ENCODE data around the gene ARGLU1. TPM values are rescaled to one million over a fixed set of nuclear protein-coding genes. Genes with fewer than 3 reads are reported as not detected.

ARGLU1 gene, protein sequence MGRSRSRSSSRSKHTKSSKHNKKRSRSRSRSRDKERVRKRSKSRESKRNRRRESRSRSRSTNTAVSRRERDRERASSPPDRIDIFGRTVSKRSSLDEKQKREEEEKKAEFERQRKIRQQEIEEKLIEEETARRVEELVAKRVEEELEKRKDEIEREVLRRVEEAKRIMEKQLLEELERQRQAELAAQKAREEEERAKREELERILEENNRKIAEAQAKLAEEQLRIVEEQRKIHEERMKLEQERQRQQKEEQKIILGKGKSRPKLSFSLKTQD
- total RNA-seq, result 10 to 100 TPM; 89.2 to 91.8 TPM

DNA sequence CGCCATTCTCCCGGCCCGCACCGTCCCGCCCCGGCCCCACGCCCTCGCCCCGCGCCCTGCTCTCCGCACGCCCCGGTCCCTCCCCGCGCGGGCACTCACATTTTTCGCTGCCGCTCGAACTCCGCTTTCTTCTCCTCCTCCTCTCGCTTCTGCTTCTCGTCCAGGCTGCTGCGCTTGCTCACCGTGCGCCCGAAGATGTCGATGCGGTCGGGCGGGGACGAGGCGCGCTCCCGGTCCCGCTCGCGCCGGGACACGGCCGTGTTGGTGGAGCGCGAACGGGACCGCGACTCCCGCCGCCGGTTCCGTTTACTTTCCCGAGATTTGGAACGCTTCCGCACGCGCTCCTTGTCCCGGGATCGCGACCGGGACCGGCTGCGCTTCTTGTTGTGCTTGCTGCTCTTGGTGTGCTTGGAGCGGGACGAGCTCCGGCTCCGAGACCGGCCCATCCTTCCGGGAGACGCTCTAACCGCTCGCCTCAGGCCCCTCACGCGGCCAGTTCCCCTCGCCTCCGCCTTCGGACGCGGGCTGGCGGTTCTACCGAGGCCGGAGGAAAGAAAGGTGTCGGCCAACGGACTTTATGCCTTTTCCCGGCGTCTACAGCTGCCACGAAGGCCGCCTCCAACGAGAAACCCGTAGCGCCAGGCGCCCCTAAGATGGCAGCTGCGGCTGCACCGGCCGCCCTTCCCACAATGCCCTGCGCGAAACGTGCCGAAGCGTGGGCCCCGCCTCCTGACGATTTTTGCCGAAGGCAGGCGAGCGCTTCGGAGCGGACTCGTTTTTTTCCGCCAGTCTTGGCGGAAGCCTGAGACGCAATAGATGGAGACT is at the start of gene ARGLU1:
Gene ARGLU1, minus strand, starts transcription at position 664 of the 825 bp plus-strand sequence. Its CDS starts 218 bp downstream, at position 446.
- peak within 1 kb of the TSS; percentile 94 for H3K27ac Mint-ChIP-seq
- intact Hi-C loops (cut with micrococcal nuclease), result no loop called here
- H3K27me3 Mint-ChIP-seq, result no peaks in the 10 kb centered on the region
- peaks cover 49% of the 10 kb centered on the region for H3K4me1 Mint-ChIP-seq (ENCODE audit: low read depth)
- H3K36me3 Mint-ChIP-seq (ENCODE audit: low read depth), result peaks cover 40% of the 10 kb centered on the region
- H3K9me3 Mint-ChIP-seq, result peaks cover 2% of the 10 kb centered on the region
- TF ChIP-seq, protein P1, sequence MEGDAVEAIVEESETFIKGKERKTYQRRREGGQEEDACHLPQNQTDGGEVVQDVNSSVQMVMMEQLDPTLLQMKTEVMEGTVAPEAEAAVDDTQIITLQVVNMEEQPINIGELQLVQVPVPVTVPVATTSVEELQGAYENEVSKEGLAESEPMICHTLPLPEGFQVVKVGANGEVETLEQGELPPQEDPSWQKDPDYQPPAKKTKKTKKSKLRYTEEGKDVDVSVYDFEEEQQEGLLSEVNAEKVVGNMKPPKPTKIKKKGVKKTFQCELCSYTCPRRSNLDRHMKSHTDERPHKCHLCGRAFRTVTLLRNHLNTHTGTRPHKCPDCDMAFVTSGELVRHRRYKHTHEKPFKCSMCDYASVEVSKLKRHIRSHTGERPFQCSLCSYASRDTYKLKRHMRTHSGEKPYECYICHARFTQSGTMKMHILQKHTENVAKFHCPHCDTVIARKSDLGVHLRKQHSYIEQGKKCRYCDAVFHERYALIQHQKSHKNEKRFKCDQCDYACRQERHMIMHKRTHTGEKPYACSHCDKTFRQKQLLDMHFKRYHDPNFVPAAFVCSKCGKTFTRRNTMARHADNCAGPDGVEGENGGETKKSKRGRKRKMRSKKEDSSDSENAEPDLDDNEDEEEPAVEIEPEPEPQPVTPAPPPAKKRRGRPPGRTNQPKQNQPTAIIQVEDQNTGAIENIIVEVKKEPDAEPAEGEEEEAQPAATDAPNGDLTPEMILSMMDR (IDR thresholded peaks at IDR 0.05), result no peak
- DNase-seq, result peak; percentile 93
- H3K4me3 Mint-ChIP-seq, result peak within 1 kb of the TSS; percentile 100
- peak; percentile 86 for ATAC-seq
- ChIA-PET CTCF (interaction anchor here (1.2 to 1.7 kb wide), 4 partner anchors 18 to 52 kb away, joined by 3 to 16 read pairs (median 3); partner anchors contain the start of gene EFNB2), POLR2A (interaction anchor here (0.9 to 1.1 kb wide), 7 partner anchors 9 to 33 kb away, joined by 3 read pairs; no protein-coding TSS in a partner anchor)

DNA sequence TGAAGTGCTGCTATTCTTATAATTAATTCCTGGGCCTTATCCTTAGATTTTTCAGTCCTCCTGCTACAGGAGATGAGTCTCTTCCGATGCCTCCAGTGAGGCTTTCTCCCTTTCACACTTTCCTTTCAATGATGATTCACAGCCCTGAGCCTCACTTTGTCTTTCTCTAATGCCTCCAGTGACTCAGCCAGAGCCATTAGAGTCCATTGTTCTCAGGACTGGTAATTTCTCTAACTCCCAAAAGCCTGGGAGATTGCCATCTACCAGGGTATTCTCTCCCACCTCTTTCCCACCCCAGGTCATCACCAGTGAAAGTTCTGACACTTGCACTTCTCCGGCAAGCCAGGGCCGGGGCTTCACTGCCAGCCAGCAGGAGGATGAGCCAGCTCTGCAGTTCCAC is 49.6 kb upstream of the ARGLU1 start:
- no peak overlapping the region for H3K4me3 Mint-ChIP-seq
- ATAC-seq, result no peak
- ChIA-PET CTCF (no interaction called here), POLR2A (no interaction called here)
- no peak overlapping the region for H3K27ac Mint-ChIP-seq
- no peaks in the 10 kb centered on the region for H3K9me3 Mint-ChIP-seq
- H3K4me1 Mint-ChIP-seq (ENCODE audit: low read depth), result peaks cover 2% of the 10 kb centered on the region
- intact Hi-C loops (cut with micrococcal nuclease), result no loop called here
- no peak for DNase-seq
- TF ChIP-seq, protein P1 (IDR thresholded peaks at IDR 0.05), result no peak
- peaks cover 9% of the 10 kb centered on the region for H3K27me3 Mint-ChIP-seq
- no peaks in the 10 kb centered on the region for H3K36me3 Mint-ChIP-seq (ENCODE audit: low read depth)

DNA sequence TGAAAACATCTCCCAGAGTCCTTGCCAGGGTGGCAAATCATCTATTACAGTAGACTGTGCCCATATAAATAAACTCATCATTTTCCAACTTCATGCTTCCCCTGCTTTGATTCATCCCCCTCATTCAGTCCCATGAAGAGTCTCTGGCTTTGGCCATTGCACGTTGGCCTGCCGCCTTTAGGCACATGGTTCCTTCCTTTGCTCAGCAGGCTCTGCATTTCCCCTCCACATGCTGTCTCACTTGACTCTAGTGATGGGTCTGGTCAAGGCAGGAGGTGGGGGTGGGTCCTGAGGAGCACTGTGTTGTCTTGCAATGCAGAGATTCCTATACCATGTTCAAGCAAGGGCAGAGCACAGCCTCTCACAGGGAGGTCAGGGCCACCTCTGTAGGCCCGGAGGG is 48.8 kb upstream of the ARGLU1 start:
- TF ChIP-seq, protein P1 (IDR thresholded peaks at IDR 0.05), result no peak
- Mint-ChIP-seq H3K27me3 (peaks cover 9% of the 10 kb centered on the region), H3K4me1 (ENCODE audit: low read depth) (peaks cover 2% of the 10 kb centered on the region), H3K36me3 (ENCODE audit: low read depth) (no peaks in the 10 kb centered on the region), H3K9me3 (no peaks in the 10 kb centered on the region), H3K27ac (no peak overlapping the region), H3K4me3 (no peak overlapping the region)
- CTCF ChIA-PET, result no interaction called here
- POLR2A ChIA-PET, result no interaction called here
- no peak for ATAC-seq
- DNase-seq, result no peak
- intact Hi-C loops (cut with micrococcal nuclease), result no loop called here

DNA sequence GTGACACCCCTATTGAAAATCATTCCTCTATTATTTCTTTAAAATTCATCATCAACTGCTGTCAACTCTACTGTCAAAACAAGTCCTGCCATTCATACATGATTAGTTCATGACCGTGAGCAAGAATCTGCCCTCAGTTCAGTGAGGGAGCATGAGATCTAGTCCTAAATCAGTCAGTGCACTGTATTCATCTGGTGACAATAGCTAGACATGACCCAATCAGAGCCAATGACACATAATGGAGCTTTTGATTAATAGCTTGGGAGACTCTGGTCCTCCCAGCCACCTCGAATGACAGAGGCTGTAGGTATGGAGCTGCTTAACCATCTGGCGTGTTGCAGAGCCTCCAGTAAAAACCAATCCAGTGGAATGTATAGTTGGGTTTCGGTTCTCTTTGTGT is 46.9 kb upstream of the ARGLU1 start:
- no peaks in the 10 kb centered on the region for H3K36me3 Mint-ChIP-seq (ENCODE audit: low read depth)
- no peak overlapping the region for H3K27ac Mint-ChIP-seq
- CTCF ChIA-PET, result interaction anchor here (0.7 kb wide), 1 partner anchor 79 kb away, joined by 3 read pairs; the partner anchor contains the start of gene EFNB2
- TF ChIP-seq, protein P1 (IDR thresholded peaks at IDR 0.05), result no peak
- no peak for DNase-seq
- H3K4me3 Mint-ChIP-seq, result no peak overlapping the region
- intact Hi-C loops (cut with micrococcal nuclease), result no loop called here
- H3K4me1 Mint-ChIP-seq (ENCODE audit: low read depth), result peaks cover 1% of the 10 kb centered on the region
- POLR2A ChIA-PET, result interaction anchor here (0.7 kb wide), 1 partner anchor 45 kb away, joined by 3 read pairs; no protein-coding TSS in a partner anchor
- peaks cover 5% of the 10 kb centered on the region for H3K27me3 Mint-ChIP-seq
- no peak for ATAC-seq
- H3K9me3 Mint-ChIP-seq, result no peaks in the 10 kb centered on the region

DNA sequence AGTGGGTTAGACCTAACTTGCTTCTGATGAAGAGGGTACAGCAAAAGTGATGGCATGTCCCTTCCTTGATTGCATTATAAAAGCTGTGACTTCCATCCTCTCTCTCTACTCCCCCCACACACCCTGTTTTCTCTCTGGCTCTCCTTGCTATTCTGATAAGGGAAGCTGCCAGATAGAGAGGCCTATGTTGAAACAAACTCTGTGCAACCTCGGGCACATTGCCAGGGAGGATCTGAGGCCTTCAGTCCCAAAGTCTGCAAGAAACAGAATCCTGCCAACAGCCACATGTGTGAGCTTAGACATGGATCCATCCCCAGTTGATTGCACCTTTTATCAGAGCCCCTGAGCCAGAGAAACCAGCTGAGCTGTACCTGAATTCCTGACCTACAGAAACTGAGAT is 44.8 kb upstream of the ARGLU1 start:
- peaks cover 10% of the 10 kb centered on the region for H3K27me3 Mint-ChIP-seq
- DNase-seq, result no peak
- ChIA-PET CTCF (no interaction called here), POLR2A (no interaction called here)
- intact Hi-C loops (cut with micrococcal nuclease), result no loop called here
- TF ChIP-seq, protein P1 (IDR thresholded peaks at IDR 0.05), result no peak
- ATAC-seq, result no peak
- H3K9me3 Mint-ChIP-seq, result no peaks in the 10 kb centered on the region
- no peak overlapping the region for H3K27ac Mint-ChIP-seq
- no peaks in the 10 kb centered on the region for H3K4me1 Mint-ChIP-seq (ENCODE audit: low read depth)
- no peaks in the 10 kb centered on the region for H3K36me3 Mint-ChIP-seq (ENCODE audit: low read depth)
- no peak overlapping the region for H3K4me3 Mint-ChIP-seq
